HCT116 (cell line): ENCODE data around the gene ZDHHC18. TPM values are rescaled to one million over a fixed set of nuclear protein-coding genes. Genes with fewer than 3 reads are reported as not detected.
"Not testable (repeated sequence)": the region's sequence is repeated elsewhere in the genome, so short reads cannot be mapped to it uniquely, and the experiment has no call there.

Source experiments
- ATAC-seq: fragments of 200-7000 bp; cut with Tn5 transposase; 2 replicates; pipeline ENCODE4 v1.9.1; 2020; ENCODE audit warnings: mild to moderate bottlenecking, moderate library complexity
- BruUV-seq: library from RNA; stranded (reverse); fragments of 400-500 nt; replicated peaks from 2 replicates; lab custom pipeline; 2021; lab: Mats Ljungman, UMichigan
- CTCF ChIA-PET: fragments of 300-600 bp; sonication (Branson Sonifier 250); formaldehyde crosslinking; loops from one replicate; lab custom pipeline; 2021; ENCODE audit warnings: antibody characterized with exemption; lab: Charles Lee
- POLR2A ChIA-PET: fragments of 300-600, 350-600 bp; sonication (Branson Sonifier 250); formaldehyde crosslinking; loops from one replicate; lab custom pipeline; 2021; ENCODE audit warnings: antibody characterized with exemption; lab: Charles Lee
- RAD21 ChIA-PET, 2 experiments: fragments of 300-600 bp; sonication (Branson Sonifier 250); formaldehyde crosslinking; loops; one replicate each; lab custom pipeline; 2023; ENCODE audit warnings: low total read pairs in 2 of 2; ENCODE audit not compliant: uncharacterized antibody in 2 of 2, unreplicated experiment in 2 of 2, low non-redundant PET in 1 of 2; lab: Charles Lee
- DNase-seq: peaks from one replicate; pipeline ENCODE4 v3.0.0-alpha.2; 2010; ENCODE audit warnings: low read depth, low spot score
- H2AFZ ChIP-seq: fragments of 200-600 bp; shearing (Covaris generic), sonication (generic); 2 replicates; pipeline ENCODE4 v1.6.1; 2017; ENCODE audit warnings: low read depth, mixed run types, mixed read lengths, antibody characterized with exemption, low read length; ENCODE audit not compliant: poor library complexity, severe bottlenecking
- H3K27ac ChIP-seq: 2 replicates; pipeline ENCODE4 v1.5.1; 2012; ENCODE audit warnings: low read depth, low read length
- H3K27me3 ChIP-seq: fragments of 200-600 bp; sonication (generic); 2 replicates; pipeline ENCODE4 v1.6.1; 2016; ENCODE audit warnings: mixed run types, low read length, mixed read lengths; ENCODE audit not compliant: insufficient read depth
- H3K36me3 ChIP-seq, 2 experiments: fragments of 200-500 bp in 1 of 2; fragments of 200-600 bp in 1 of 2; sonication (Bioruptor generic) in 1 of 2; sonication (generic) in 1 of 2; 2 replicates each; pipeline versions ENCODE4 v1.5.1 to v1.6.1; 2014 to 2016; ENCODE audit warnings: low read length in 2 of 2, inconsistent platforms in 1 of 2, mixed read lengths in 1 of 2, mixed run types in 1 of 2; ENCODE audit not compliant: insufficient read depth in 2 of 2, control insufficient read depth in 1 of 2
- H3K4me1 ChIP-seq, 2 experiments: fragments of 200-600 bp in 1 of 2; sonication (generic) in 1 of 2; 2 replicates each; pipeline versions ENCODE4 v1.5.1 to v1.6.1; 2012 to 2017; ENCODE audit warnings: low read length in 2 of 2, inconsistent platforms in 1 of 2, mild to moderate bottlenecking in 1 of 2, mixed read lengths in 1 of 2, mixed run types in 1 of 2, moderate library complexity in 1 of 2; ENCODE audit not compliant: insufficient read depth in 2 of 2, control insufficient read depth in 1 of 2
- H3K4me2 ChIP-seq: fragments of 200-600 bp; sonication (generic); 2 replicates; pipeline ENCODE4 v1.6.1; 2017; ENCODE audit warnings: mixed run types, low read length, mixed read lengths
- H3K4me3 ChIP-seq, 2 experiments: fragments of 200-600 bp in 1 of 2; sonication (generic) in 1 of 2; replicated peaks in 1 of 2; 2 replicates each; pipeline ENCODE4 v1.5.1; 2011 to 2016; ENCODE audit warnings: low read length in 2 of 2, control low read depth in 1 of 2, low read depth in 1 of 2, mild to moderate bottlenecking in 1 of 2, mixed read lengths in 1 of 2, mixed run types in 1 of 2
- H3K79me2 ChIP-seq: fragments of 200-600 bp; sonication (generic); 2 replicates; pipeline ENCODE4 v1.6.1; 2017; ENCODE audit warnings: mild to moderate bottlenecking, mixed run types, low read length, moderate library complexity, mixed read lengths; ENCODE audit not compliant: insufficient read depth
- H3K9ac ChIP-seq: fragments of 200-600 bp; sonication (generic); 2 replicates; pipeline ENCODE4 v1.6.1; 2016; ENCODE audit warnings: low read length, mixed read lengths
- H3K9me2 ChIP-seq: fragments of 200-600 bp; sonication (generic), shearing (Covaris generic); 2 replicates; pipeline ENCODE4 v1.6.1; 2017; ENCODE audit warnings: mixed run types, mild to moderate bottlenecking, moderate library complexity; ENCODE audit not compliant: insufficient read depth
- H3K9me3 ChIP-seq, 2 experiments: fragments of 200-500 bp in 1 of 2; fragments of 200-600 bp in 1 of 2; sonication (Bioruptor generic) in 1 of 2; sonication (generic) in 1 of 2; 2 replicates each; pipeline ENCODE4 v1.6.1; 2014 to 2017; ENCODE audit warnings: low read length in 2 of 2, mixed read lengths in 2 of 2, inconsistent platforms in 1 of 2, low read depth in 1 of 2, mild to moderate bottlenecking in 1 of 2, mixed run types in 1 of 2, moderate library complexity in 1 of 2; ENCODE audit not compliant: control insufficient read depth in 1 of 2, insufficient read depth in 1 of 2
- H4K20me1 ChIP-seq: fragments of 200-600 bp; sonication (generic), shearing (Covaris generic); 2 replicates; pipeline ENCODE4 v1.6.1; 2017; ENCODE audit warnings: mixed run types, mild to moderate bottlenecking, moderate library complexity; ENCODE audit not compliant: insufficient read depth
- CBX3 ChIP-seq: IDR thresholded peaks from 2 replicates; pipeline ENCODE4 v1.6.1; 2012; ENCODE audit warnings: low read depth
- RAD21 ChIP-seq: IDR thresholded peaks from 2 replicates; pipeline ENCODE4 v1.6.1; 2012; ENCODE audit warnings: low read depth, mild to moderate bottlenecking
- YY1 ChIP-seq: IDR thresholded peaks from 2 replicates; pipeline ENCODE4 v1.6.1; 2011; ENCODE audit warnings: low read length, low read depth, moderate library complexity, mild to moderate bottlenecking; ENCODE audit not compliant: insufficient replicate concordance; ENCODE audit errors: extremely low read depth
- intact Hi-C: fragments of 100-400 bp; cut with micrococcal nuclease; formaldehyde crosslinking; loops from 2 replicates; pipeline ENCODE4 v1.10.0; 2022
- total RNA-seq: library from RNA; stranded (reverse); gene quantifications from one replicate; pipeline ENCODE4 v1.2.1, GENCODE V29; 2021; ENCODE audit not compliant: unreplicated experiment
- TF ChIP-seq, protein P1 (sequence below), 3 experiments: fragments of 200-600 bp in 1 of 3; sonication (generic) in 1 of 3; IDR thresholded peaks in 2 of 3; conservative IDR thresholded peaks in 1 of 3; 2 replicates each; pipeline ENCODE4 v1.5.1; 2012 to 2017; ENCODE audit warnings: low read depth in 2 of 3, low read length in 2 of 3, antibody characterized with exemption in 1 of 3, borderline replicate concordance in 1 of 3, control low read depth in 1 of 3, mild to moderate bottlenecking in 1 of 3, mixed read lengths in 1 of 3, mixed run types in 1 of 3, moderate library complexity in 1 of 3; ENCODE audit not compliant: insufficient read depth in 1 of 3
- TF ChIP-seq, protein P2 (sequence below): IDR thresholded peaks from 2 replicates; pipeline ENCODE4 v1.6.1; 2012

ZDHHC18 gene
- total RNA-seq, 1 experiment from 2014 or later = 24.4 TPM

DNA sequence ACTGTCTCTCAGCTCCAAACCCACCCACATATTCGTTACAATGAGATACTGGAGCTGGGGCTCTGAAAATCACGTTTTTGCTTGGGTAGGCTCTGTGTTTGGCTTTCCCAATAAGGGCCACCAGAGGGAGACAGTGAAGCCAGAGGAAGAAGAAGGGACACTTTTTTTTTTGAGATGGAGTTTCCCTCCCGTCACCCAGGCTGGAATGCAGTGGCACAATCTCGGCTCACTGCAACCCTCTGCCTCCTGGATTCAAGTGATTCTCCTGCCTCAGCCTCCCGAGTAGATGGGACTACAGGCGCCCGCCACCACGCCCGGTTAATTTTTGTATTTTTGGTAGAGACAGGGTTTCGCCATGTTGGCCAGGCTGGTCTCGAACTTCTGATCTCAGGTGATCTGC, 16.4 kb upstream of the ZDHHC18 start:
- H3K4me1 ChIP-seq = peaks cover 0 to 14% of the 10 kb centered on the region in 2 experiments; a peak in 1 of 4 replicates
- peak; percentile 28 for TF ChIP-seq YY1
- TF ChIP-seq, protein P1, sequence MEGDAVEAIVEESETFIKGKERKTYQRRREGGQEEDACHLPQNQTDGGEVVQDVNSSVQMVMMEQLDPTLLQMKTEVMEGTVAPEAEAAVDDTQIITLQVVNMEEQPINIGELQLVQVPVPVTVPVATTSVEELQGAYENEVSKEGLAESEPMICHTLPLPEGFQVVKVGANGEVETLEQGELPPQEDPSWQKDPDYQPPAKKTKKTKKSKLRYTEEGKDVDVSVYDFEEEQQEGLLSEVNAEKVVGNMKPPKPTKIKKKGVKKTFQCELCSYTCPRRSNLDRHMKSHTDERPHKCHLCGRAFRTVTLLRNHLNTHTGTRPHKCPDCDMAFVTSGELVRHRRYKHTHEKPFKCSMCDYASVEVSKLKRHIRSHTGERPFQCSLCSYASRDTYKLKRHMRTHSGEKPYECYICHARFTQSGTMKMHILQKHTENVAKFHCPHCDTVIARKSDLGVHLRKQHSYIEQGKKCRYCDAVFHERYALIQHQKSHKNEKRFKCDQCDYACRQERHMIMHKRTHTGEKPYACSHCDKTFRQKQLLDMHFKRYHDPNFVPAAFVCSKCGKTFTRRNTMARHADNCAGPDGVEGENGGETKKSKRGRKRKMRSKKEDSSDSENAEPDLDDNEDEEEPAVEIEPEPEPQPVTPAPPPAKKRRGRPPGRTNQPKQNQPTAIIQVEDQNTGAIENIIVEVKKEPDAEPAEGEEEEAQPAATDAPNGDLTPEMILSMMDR (IDR thresholded peaks at IDR 0.05 in 2 of 3, conservative IDR thresholded peaks at IDR 0.05 in 1 of 3; ENCODE audit: borderline replicate concordance in 1 of 3, insufficient read depth in 1 of 3, low read depth in 2 of 3, low read length in 2 of 3) = peak; percentile 66 to 84 (median 73); a peak in 5 of 6 replicates
- TF ChIP-seq, protein P2, sequence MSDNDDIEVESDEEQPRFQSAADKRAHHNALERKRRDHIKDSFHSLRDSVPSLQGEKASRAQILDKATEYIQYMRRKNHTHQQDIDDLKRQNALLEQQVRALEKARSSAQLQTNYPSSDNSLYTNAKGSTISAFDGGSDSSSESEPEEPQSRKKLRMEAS = 0 out of 2 replicates have a peak, but pooled peaks have one; percentile 15
- peak; percentile 53; the same call in 1 of the 2 replicates for TF ChIP-seq CBX3
- TF ChIP-seq RAD21 = peak; percentile 72
- ATAC-seq (peak; percentile 90), DNase-seq (peak; percentile 68)
- BruUV-seq, H3K36me3 ChIP-seq, H3K27me3 ChIP-seq, H3K9me2 ChIP-seq, H3K9ac ChIP-seq, H4K20me1 ChIP-seq, H3K9me3 ChIP-seq, H2AFZ ChIP-seq, H3K4me3 ChIP-seq, H3K4me2 ChIP-seq, H3K79me2 ChIP-seq, H3K27ac ChIP-seq: not testable (repeated sequence)
- ChIA-PET POLR2A (interaction anchor here (1.1 to 2.3 kb wide), 3 partner anchors 53 to 208 kb away, joined by 3 to 6 read pairs (median 4); no protein-coding TSS in a partner anchor), CTCF (interaction anchor here (0.6 to 3.1 kb wide), 17 partner anchors 10 to 206 kb away, joined by 3 to 17 read pairs (median 4); partner anchors contain the start of gene ZDHHC18), RAD21 (interaction anchor here (0.6 to 1.0 kb wide), 2 partner anchors 39 to 91 kb away, joined by 3 read pairs; no protein-coding TSS in a partner anchor)
- intact Hi-C loops = loop anchor here (1.0 kb wide), 1 partner anchor 68 kb away; no protein-coding TSS in a partner anchor
